Measurements from ENCODE around the gene CDCA4. TPM values are rescaled to one million over a fixed set of nuclear protein-coding genes. Genes with fewer than 3 reads are reported as not detected.

CDCA4 gene
- total RNA-seq, 4 donors from 2014 or later: 5.3 to 8.0 (median 6.4) TPM

- DNase-seq (ENCODE audit: low spot score): no peak
- TF ChIP-seq, protein P1, sequence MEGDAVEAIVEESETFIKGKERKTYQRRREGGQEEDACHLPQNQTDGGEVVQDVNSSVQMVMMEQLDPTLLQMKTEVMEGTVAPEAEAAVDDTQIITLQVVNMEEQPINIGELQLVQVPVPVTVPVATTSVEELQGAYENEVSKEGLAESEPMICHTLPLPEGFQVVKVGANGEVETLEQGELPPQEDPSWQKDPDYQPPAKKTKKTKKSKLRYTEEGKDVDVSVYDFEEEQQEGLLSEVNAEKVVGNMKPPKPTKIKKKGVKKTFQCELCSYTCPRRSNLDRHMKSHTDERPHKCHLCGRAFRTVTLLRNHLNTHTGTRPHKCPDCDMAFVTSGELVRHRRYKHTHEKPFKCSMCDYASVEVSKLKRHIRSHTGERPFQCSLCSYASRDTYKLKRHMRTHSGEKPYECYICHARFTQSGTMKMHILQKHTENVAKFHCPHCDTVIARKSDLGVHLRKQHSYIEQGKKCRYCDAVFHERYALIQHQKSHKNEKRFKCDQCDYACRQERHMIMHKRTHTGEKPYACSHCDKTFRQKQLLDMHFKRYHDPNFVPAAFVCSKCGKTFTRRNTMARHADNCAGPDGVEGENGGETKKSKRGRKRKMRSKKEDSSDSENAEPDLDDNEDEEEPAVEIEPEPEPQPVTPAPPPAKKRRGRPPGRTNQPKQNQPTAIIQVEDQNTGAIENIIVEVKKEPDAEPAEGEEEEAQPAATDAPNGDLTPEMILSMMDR (IDR thresholded peaks at IDR 0.05): no peak
- no peak for ATAC-seq (ENCODE audit: low FRiP score)
Observed at GRCh38 chr14:104999361-104999760, 21.5 kb downstream of the CDCA4 start.

GRCh38 chr14:104998801-104999200 lies 22.1 kb downstream of the CDCA4 start:
- no peak for ATAC-seq (ENCODE audit: low FRiP score)
- TF ChIP-seq, protein P1 (IDR thresholded peaks at IDR 0.05): no peak
- no peak for DNase-seq (ENCODE audit: low spot score)

DNA sequence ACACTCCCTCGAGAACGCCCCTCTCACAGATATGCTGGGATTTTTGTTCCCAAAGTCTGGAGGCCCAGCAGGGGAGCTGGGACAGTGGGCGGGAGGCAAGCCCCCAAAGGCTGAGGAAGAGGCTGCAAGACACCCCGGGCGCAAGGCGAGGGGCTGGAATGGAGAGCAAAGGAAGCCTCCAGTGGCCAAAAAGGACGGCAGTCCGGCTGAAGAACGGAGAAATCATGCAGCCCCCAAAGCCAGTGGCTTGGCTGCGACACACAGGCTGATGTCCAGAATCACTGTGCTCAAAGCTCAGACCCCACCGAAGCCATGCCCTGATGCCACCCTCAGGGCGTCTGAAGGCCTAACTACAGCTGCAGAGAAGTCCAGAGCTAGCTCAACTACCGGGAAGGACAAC lies 24.4 kb downstream of the CDCA4 start:
- TF ChIP-seq, protein P1 (IDR thresholded peaks at IDR 0.05): no peak
- DNase-seq (ENCODE audit: low spot score) (no peak), ATAC-seq (ENCODE audit: low FRiP score) (no peak)

DNA sequence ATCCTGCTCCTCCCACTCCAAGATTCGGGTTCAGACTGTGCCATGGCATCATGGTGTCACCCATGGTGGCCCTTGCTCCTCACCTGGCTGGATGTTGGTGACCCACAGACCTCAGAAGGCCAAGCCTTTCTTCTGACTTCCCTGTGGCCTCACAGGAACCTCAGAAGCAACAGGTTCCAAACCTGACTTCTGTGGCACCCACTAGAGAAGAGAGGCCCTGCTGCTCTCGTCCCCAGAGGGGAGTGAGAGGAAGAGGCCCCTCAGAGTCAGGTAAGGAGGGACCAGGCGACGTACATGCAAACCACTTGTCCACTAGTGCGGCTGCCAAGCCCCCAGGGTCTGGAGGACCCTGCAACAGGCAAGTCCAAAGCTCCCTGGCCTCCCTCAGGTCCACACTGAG lies 24.9 kb downstream of the CDCA4 start:
- no peak for ATAC-seq (ENCODE audit: low FRiP score)
- DNase-seq (ENCODE audit: low spot score): no peak
- TF ChIP-seq, protein P1 (IDR thresholded peaks at IDR 0.05): no peak

DNA sequence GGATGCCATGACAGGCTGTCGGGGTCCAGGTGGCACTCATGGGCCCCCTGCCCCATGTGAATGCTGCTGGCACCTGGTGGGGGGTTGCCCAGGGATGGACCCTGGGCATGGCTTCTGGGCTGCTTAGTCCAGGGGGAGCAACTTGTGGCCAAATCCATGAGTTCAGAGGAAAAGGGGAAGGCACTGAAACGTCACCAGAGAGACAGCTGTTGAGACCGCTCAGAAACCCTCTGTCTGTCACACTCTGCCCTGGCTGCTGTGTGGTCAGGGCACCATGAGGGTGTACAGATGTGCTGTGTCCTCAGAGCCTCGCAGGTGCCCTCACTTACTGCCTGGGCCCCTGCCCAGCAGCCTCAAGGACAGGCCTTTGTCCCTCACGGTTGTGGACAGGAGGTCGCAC lies 25.9 kb downstream of the CDCA4 start:
- DNase-seq (ENCODE audit: low spot score) (no peak), ATAC-seq (ENCODE audit: low FRiP score) (no peak)
- TF ChIP-seq, protein P1 (IDR thresholded peaks at IDR 0.05): no peak

DNA sequence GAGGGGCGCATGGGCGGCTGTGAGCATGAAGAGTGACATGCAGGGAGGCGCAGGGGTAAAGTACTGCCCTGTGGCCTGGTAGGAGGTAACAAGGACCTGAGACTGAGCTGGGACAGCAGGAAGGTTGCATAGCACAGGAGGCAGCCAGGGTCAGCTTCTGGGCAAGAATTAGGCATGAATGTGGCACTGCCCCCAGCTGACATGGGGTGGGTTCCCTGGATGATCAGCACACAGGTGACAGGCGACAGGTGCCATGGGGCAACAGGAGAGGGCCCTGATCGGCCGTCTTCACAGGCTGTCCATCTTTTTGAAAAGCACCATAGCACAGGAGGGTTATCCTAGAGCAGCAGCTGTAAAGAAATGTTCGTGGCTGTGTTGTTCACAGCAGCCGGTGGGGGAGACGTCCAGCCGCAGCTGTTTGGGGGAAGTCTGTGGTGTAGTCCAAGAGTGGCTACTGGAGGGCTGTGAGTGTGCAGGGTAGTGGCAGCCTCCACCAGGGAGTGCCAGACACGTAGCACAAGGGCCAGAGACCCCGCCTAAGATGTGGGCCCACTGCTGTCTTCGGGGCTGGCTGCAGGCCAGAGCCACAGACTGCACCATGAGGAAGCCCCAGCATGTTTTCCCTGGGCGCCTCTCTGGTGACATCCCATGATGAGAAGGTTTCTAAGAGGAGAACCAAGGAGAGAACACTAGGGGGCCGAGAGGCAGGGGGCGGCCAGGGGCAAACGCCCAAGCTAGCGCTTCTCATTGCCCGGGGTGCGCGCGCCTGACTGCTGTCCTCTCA lies 26.9 kb downstream of the CDCA4 start:
- TF ChIP-seq, protein P1 (IDR thresholded peaks at IDR 0.05): no peak
- ATAC-seq (ENCODE audit: low FRiP score): no peak
- no peak for DNase-seq (ENCODE audit: low spot score)

- TF ChIP-seq, protein P1 (IDR thresholded peaks at IDR 0.05): no peak
- ATAC-seq (ENCODE audit: low FRiP score): no peak
- DNase-seq (ENCODE audit: low spot score): no peak
Observed at GRCh38 chr14:104993306-104993705, 27.6 kb downstream of the CDCA4 start.

All from omental fat pad (tissue), 4 donors.